ENCODE measurements around the gene BIRC2.

The BIRC2 gene

DNA sequence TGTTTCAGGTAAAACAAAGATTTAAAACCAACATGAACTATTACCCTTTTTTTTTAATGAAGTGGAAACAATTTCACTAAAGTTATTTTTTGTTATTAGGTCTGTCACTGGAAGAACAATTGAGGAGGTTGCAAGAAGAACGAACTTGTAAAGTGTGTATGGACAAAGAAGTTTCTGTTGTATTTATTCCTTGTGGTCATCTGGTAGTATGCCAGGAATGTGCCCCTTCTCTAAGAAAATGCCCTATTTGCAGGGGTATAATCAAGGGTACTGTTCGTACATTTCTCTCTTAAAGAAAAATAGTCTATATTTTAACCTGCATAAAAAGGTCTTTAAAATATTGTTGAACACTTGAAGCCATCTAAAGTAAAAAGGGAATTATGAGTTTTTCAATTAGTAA, 30.9 kb downstream of the BIRC2 start:
- DNase-seq (ENCODE audit: extremely low spot score) = no peak
- CTCF ChIA-PET = interaction anchor here (6.1 kb wide), 1 partner anchor 14 kb away, joined by 69 read pairs; no protein-coding TSS in a partner anchor
- TF ChIP-seq, protein P1, sequence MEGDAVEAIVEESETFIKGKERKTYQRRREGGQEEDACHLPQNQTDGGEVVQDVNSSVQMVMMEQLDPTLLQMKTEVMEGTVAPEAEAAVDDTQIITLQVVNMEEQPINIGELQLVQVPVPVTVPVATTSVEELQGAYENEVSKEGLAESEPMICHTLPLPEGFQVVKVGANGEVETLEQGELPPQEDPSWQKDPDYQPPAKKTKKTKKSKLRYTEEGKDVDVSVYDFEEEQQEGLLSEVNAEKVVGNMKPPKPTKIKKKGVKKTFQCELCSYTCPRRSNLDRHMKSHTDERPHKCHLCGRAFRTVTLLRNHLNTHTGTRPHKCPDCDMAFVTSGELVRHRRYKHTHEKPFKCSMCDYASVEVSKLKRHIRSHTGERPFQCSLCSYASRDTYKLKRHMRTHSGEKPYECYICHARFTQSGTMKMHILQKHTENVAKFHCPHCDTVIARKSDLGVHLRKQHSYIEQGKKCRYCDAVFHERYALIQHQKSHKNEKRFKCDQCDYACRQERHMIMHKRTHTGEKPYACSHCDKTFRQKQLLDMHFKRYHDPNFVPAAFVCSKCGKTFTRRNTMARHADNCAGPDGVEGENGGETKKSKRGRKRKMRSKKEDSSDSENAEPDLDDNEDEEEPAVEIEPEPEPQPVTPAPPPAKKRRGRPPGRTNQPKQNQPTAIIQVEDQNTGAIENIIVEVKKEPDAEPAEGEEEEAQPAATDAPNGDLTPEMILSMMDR (IDR thresholded peaks at IDR 0.05; ENCODE audit: control extremely low read depth, extremely low read depth, low read depth, missing control alignments) = no peak
- POLR2A ChIA-PET = no interaction called here

DNA sequence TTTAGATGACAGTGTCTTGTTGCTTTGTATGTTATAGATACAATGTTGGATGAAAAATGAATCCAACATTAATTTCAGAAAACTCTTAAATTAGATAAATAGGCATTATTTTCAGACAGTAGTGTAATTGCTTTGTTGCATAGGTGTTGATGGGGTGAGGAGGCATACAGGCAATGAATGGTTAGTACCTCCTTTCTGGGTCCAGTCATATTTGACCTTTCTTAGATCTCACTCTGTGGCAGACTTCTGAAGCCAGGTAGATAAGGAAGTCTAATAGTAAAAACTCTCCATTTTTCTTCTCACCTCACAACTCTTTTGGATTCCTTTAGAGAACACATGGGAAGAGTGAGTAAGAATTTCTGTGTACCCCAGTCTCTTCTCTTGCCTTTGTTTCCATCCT, 31.8 kb downstream of the BIRC2 start:
- CTCF ChIA-PET = interaction anchor here (6.1 kb wide), 1 partner anchor 13 kb away, joined by 69 read pairs; no protein-coding TSS in a partner anchor
- DNase-seq (ENCODE audit: extremely low spot score) = no peak
- POLR2A ChIA-PET = no interaction called here
- TF ChIP-seq, protein P1 (IDR thresholded peaks at IDR 0.05; ENCODE audit: control extremely low read depth, extremely low read depth, low read depth, missing control alignments) = no peak

DNA sequence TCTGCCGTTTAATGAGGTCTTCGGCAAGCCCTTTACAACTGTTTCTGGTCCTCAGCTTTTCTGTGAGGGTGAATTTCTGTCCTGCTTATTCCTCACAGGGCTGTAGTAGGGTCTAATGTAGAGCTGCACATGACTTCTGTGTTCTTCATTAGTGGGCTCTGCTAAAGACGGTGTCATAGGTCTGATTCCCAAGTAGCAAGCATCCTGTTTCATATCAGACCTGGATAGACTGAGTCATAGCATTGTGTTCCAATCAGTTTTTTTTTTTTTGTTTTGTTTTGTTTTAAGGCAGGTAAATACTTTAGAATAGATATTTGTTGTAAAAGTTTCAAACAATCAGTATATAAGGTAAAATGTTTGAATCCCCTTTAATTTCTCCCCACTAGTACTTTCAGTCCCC, 35.4 kb downstream of the BIRC2 start:
- ChIA-PET POLR2A (no interaction called here), CTCF (interaction anchor here (1.1 to 6.1 kb wide), 2 partner anchors 9 to 15 kb away, joined by 6 to 69 read pairs; no protein-coding TSS in a partner anchor)
- no peak for DNase-seq (ENCODE audit: extremely low spot score)

DNA sequence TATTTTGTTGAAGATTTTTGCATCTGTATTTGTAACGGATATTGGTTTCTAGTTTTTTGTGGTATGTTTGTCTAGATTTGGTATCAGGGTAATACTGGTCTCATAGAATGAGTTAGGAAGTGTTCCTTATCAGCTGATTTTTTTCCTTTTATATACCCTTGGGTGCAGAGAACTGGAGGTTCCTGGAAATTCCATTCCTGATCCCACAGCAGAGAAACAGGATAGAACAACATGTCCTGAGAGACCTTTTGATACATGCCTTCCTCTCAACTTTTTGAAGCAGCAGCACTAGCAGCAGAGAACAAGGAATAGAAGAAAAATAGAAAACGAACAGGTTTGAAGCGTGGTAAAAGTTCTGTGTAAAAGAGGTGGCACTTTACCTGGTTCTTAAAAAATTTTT, 36.8 kb downstream of the BIRC2 start:
- ChIA-PET POLR2A (no interaction called here), CTCF (interaction anchor here (0.9 to 6.1 kb wide), 4 partner anchors 8 to 16 kb away, joined by 3 to 69 read pairs (median 8); no protein-coding TSS in a partner anchor)
- DNase-seq (ENCODE audit: extremely low spot score) = no peak
- TF ChIP-seq, protein P1 (IDR thresholded peaks at IDR 0.05; ENCODE audit: control extremely low read depth, extremely low read depth, low read depth, missing control alignments) = no peak

More for the DNA sequence above, 35.4 kb downstream of the BIRC2 start:
- TF ChIP-seq, protein P1 (IDR thresholded peaks at IDR 0.05; ENCODE audit: control extremely low read depth, extremely low read depth, low read depth, missing control alignments) = no peak

DNA sequence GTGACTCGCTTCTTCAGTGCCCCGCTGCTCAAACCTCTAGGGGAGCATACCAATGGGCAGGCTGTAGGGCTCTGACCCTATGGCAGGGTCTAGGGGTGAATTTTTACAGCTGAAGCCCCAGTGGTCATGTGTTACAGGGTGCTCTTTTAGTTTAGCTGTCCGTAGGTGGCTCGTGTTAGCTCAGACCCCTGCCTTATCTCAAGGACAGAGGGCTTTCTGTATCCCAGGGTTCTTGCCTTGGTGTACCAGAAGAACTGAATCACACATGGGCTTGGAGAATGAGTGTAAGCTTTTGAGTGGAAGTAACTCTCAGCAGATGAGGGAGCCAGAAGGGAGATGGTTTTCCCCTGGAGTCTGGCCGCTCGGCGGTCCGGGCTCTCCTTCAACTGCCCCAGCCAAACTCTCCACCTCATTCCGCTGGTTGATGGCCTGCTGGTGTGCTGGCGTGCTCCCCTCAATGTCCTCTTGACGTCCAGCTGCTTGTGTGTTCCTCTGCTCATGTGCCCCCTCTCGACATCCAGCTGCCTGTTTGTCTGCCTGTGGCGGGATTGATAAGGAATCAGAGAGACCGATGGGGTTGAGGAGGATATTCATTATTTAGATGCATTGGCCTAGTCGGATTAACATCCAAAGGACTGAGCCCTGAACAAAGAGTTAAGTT, 37.5 kb downstream of the BIRC2 start:
- no peak for DNase-seq (ENCODE audit: extremely low spot score)
- TF ChIP-seq, protein P1 (IDR thresholded peaks at IDR 0.05; ENCODE audit: control extremely low read depth, extremely low read depth, low read depth, missing control alignments) = no peak
- CTCF ChIA-PET = interaction anchor here (0.9 to 2.2 kb wide), 3 partner anchors 9 to 17 kb away, joined by 3 to 11 read pairs (median 5); no protein-coding TSS in a partner anchor
- POLR2A ChIA-PET = no interaction called here

DNA sequence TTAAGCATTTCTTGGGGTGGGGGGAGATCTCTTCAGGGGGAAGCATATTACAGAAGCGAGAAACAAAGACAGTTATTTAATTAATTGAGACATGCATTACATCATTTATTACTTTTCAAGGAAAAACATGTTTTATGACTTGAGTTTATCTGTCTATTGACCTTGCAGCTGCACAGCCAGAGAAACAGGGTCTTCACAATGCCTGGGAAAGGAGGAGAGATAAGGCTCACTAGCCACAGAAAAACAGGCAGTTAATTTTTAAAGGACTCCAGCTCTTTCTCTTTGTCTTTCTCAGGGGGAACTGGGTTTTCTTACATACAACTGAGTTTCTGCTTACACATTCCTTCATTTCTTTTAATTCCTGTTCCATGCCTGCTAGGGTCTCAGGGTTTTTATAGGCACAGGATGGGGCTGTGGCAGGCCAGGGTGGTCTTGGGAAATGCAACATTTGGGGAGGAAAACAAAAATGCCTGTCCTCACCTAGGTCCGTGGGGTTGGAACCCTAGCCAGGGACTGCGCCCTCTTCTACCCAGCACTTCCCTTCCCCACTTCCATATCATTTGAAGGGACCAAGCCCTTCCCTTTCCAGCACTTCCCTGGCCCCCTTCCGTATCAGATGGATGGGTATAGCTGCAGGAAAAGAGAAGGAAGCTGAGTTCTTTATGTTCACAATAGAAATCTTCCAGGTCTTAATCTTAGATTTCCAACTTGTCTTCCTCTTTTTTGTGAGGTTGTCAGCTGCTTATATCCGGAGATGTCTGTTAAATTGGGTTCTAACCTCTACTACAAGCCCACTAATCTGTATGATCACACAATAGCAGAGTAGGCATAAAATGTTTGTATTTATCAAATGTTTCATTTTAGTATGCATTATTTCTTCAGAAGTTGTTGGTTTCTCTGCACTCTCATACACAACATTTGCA, 38.3 kb downstream of the BIRC2 start:
- no peak for DNase-seq (ENCODE audit: extremely low spot score)
- TF ChIP-seq, protein P1 (IDR thresholded peaks at IDR 0.05; ENCODE audit: control extremely low read depth, extremely low read depth, low read depth, missing control alignments) = no peak
- ChIA-PET POLR2A (no interaction called here), CTCF (interaction anchor here (2.2 kb wide), 1 partner anchor 18 kb away, joined by 11 read pairs; no protein-coding TSS in a partner anchor)

Measured in GM10248 (cell line).